GM12878 (cell line): ENCODE data around the gene FAM107A. TPM values are rescaled to one million over a fixed set of nuclear protein-coding genes. Genes with fewer than 3 reads are reported as not detected.

Source experiments
- BCLAF1 ChIP-seq: fragments of 450-650 bp; IDR thresholded peaks from 2 replicates; pipeline ENCODE4 v1.6.1; 2017; ENCODE audit warnings: antibody characterized with exemption, mild to moderate bottlenecking, moderate library complexity
- CREM ChIP-seq: IDR thresholded peaks from 2 replicates; pipeline ENCODE4 v1.6.1; 2014; ENCODE audit warnings: antibody characterized with exemption, low read depth
- CUX1 ChIP-seq: IDR thresholded peaks from 2 replicates; pipeline ENCODE4 v1.6.1; 2012; ENCODE audit warnings: improper control_type of control experiment, low read depth, low read length; ENCODE audit not compliant: insufficient replicate concordance
- MEF2B ChIP-seq: fragments of 450-650 bp; IDR thresholded peaks from 2 replicates; pipeline ENCODE4 v1.6.1; 2018; ENCODE audit warnings: mild to moderate bottlenecking, moderate library complexity; ENCODE audit not compliant: partially characterized antibody, poor library complexity, severe bottlenecking
- ZBED1 ChIP-seq: IDR thresholded peaks from 2 replicates; pipeline ENCODE4 v1.6.1; 2016; ENCODE audit warnings: borderline replicate concordance
- ZBTB33 ChIP-seq: fragments of 450-650 bp; IDR thresholded peaks from 2 replicates; pipeline ENCODE4 v1.6.1; 2017; ENCODE audit warnings: mild to moderate bottlenecking
- ZNF622 ChIP-seq: fragments of 450-650 bp; IDR thresholded peaks from 2 replicates; pipeline ENCODE4 v1.6.1; 2017; ENCODE audit warnings: mild to moderate bottlenecking, inconsistent platforms
- polyA plus RNA-seq, 11 experiments: library from polyadenylated mRNA; depleted of rRNA in 4 of 11; unstranded in 6 of 11; stranded (reverse) in 5 of 11; fragments of >200 nt; fragmentation: Nextera tagmentation in 4 of 11; fragmentation: Illumina TruSeq in 1 of 11; extraction: Ambion mirVana in 4 of 11; extraction: Trizol in 1 of 11; gene quantifications; 1 replicate in 1 of 11; 2 replicates in 10 of 11; pipeline versions ENCODE4 v1.2.1 to v1.2.3, GENCODE V29; 2011 to 2016; ENCODE audit warnings: inconsistent platforms in 2 of 11, missing spikeins in 2 of 11, low read depth in 1 of 11
- total RNA-seq, 4 experiments: library from RNA; depleted of rRNA in 3 of 4; stranded (reverse); fragments of >200 nt in 3 of 4; fragmentation: Illumina TruSeq in 1 of 4; extraction: Trizol in 1 of 4; gene quantifications; 2 replicates each; pipeline versions ENCODE4 v1.2.1 to v1.2.3, GENCODE V29; 2013 to 2021

The FAM107A gene
- total and polyA plus RNA-seq, 10 of the 15 experiments (the other 5 are each of a cell fraction or from before 2014, with no cell fraction given) = not detected

GRCh38 chr3:58535531-58536500, 41.4 kb downstream of the FAM107A start (continued):
- TF ChIP-seq CUX1 (no peak), BCLAF1 (no peak), ZBED1 (no peak), CREM (no peak), MEF2B (no peak), ZNF622 (no peak), ZBTB33 (no peak)
- TF ChIP-seq, all 136 proteins: peak for 0
